ENCODE data around the gene ZNF236. TPM values are rescaled to one million over a fixed set of nuclear protein-coding genes. Genes with fewer than 3 reads are reported as not detected.

Gene ZNF236
- total RNA-seq, 6 experiments from 2014 or later = 6.3 to 10.4 (median 8.1) TPM

- H3K36me3 Mint-ChIP-seq (ENCODE audit: low read depth) = peaks cover 17% of the 10 kb centered on the region; the same call in 1 of the 2 replicates
- H3K27me3 Mint-ChIP-seq (ENCODE audit: insufficient read depth) = no peaks in the 10 kb centered on the region
- no peak for DNase-seq
- no peak overlapping the region for H3K4me3 Mint-ChIP-seq
- no peak overlapping the region for H3K27ac Mint-ChIP-seq
- H3K9me3 Mint-ChIP-seq = no peaks in the 10 kb centered on the region
- no peak for TF ChIP-seq CTCF (IDR thresholded peaks at IDR 0.05)
- no peaks in the 10 kb centered on the region for H3K4me1 Mint-ChIP-seq (ENCODE audit: low read depth)
Observed at GRCh38 chr18:76951456-76952247, 129.3 kb downstream of the ZNF236 start.

- H3K27me3 Mint-ChIP-seq (ENCODE audit: insufficient read depth) = no peaks in the 10 kb centered on the region
- no peak overlapping the region for H3K4me3 Mint-ChIP-seq
Observed at GRCh38 chr18:76952747-76953146, 130.4 kb downstream of the ZNF236 start.

GRCh38 chr18:76953156-76953555, 130.8 kb downstream of the ZNF236 start:
- no peaks in the 10 kb centered on the region for H3K4me1 Mint-ChIP-seq (ENCODE audit: low read depth)
- H3K4me3 Mint-ChIP-seq = no peak overlapping the region
- H3K27me3 Mint-ChIP-seq (ENCODE audit: insufficient read depth) = no peaks in the 10 kb centered on the region
- no peak for DNase-seq
- H3K9me3 Mint-ChIP-seq = no peaks in the 10 kb centered on the region
- H3K36me3 Mint-ChIP-seq (ENCODE audit: low read depth) = peaks cover 20% of the 10 kb centered on the region; the same call in 1 of the 2 replicates
- TF ChIP-seq CTCF (IDR thresholded peaks at IDR 0.05) = no peak
- no peak overlapping the region for H3K27ac Mint-ChIP-seq

More at GRCh38 chr18:76952747-76953146, 130.4 kb downstream of the ZNF236 start:
- DNase-seq = no peak
- no peak overlapping the region for H3K27ac Mint-ChIP-seq
- no peaks in the 10 kb centered on the region for H3K4me1 Mint-ChIP-seq (ENCODE audit: low read depth)
- TF ChIP-seq CTCF (IDR thresholded peaks at IDR 0.05) = no peak
- peaks cover 22% of the 10 kb centered on the region; the same call in 1 of the 2 replicates for H3K36me3 Mint-ChIP-seq (ENCODE audit: low read depth)
- H3K9me3 Mint-ChIP-seq = no peaks in the 10 kb centered on the region

GRCh38 chr18:76953583-76954233, 131.4 kb downstream of the ZNF236 start:
- H3K4me1 Mint-ChIP-seq (ENCODE audit: low read depth) = no peaks in the 10 kb centered on the region
- no peak overlapping the region for H3K27ac Mint-ChIP-seq
- H3K4me3 Mint-ChIP-seq = no peak overlapping the region
- H3K27me3 Mint-ChIP-seq (ENCODE audit: insufficient read depth) = no peaks in the 10 kb centered on the region
- H3K36me3 Mint-ChIP-seq (ENCODE audit: low read depth) = peaks cover 15% of the 10 kb centered on the region; the same call in 1 of the 2 replicates
- TF ChIP-seq CTCF (IDR thresholded peaks at IDR 0.05) = no peak
- DNase-seq = no peak
- no peaks in the 10 kb centered on the region for H3K9me3 Mint-ChIP-seq

- no peak for TF ChIP-seq CTCF (IDR thresholded peaks at IDR 0.05)
Observed at GRCh38 chr18:76955524-76956170, 133.3 kb downstream of the ZNF236 start.

More at GRCh38 chr18:76955524-76956170, 133.3 kb downstream of the ZNF236 start:
- H3K36me3 Mint-ChIP-seq (ENCODE audit: low read depth) = peaks cover 19% of the 10 kb centered on the region
- DNase-seq = no peak
- H3K4me1 Mint-ChIP-seq (ENCODE audit: low read depth) = no peaks in the 10 kb centered on the region
- H3K4me3 Mint-ChIP-seq = no peak overlapping the region
- H3K27me3 Mint-ChIP-seq (ENCODE audit: insufficient read depth) = no peaks in the 10 kb centered on the region
- no peak overlapping the region for H3K27ac Mint-ChIP-seq
- H3K9me3 Mint-ChIP-seq = no peaks in the 10 kb centered on the region
